Measurements from ENCODE around the gene IPMK. TPM values are rescaled to one million over a fixed set of nuclear protein-coding genes. Genes with fewer than 3 reads are reported as not detected.

IPMK gene
- polyA plus RNA-seq, 3 donors from 2014 or later = 1.3 to 2.6 TPM; not detected in 1

DNA sequence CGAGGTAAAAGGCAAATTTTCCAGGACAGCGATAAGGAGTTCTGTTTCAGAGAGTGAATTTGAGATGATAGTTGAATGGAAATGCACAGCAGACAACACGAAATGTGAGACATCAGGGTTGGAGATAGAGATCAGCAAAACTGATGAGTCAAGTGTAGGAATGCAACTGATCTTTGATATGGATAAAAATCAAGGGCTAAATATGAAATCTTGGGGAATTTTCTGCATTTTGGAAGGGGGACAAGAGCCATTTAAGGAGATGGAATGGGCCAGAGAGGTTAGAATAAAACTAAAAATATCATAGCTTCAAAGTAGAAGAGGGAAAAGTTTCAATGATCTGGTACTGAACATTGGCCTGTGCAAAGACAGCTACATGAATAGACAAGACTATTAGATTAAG lies 12.8 kb upstream of the IPMK start:
- Mint-ChIP-seq H3K36me3 (peaks cover 6 to 22% (median 11%) of the 10 kb centered on the region in 3 donors), H3K4me3 (no peak overlapping the region), H3K9me3 (no peaks in the 10 kb centered on the region), H3K4me1 (peaks cover 0 to 11% of the 10 kb centered on the region in 2 donors), H3K27me3 (ENCODE audit: low read depth in 3 of 3) (no peaks in the 10 kb centered on the region), H3K27ac (no peak overlapping the region)
- DNase-seq = no peak

DNA sequence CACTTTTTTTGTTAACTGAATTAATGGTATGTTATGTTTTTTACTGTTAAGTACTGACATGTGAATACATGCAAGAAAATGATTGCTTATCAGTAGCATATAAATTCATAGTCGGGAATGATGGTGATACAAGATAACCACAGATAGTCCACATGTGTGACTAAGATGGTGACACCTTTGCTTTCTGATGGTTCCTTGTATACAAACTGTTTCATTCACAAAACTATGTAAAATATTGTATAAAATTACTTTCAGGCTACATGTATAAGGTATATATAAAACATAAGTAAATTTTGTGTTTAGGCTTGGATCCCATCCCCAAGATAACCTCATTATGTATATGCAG lies 11.2 kb upstream of the IPMK start:
- DNase-seq = no peak
- Mint-ChIP-seq H3K36me3 (peaks cover 6 to 22% (median 11%) of the 10 kb centered on the region in 3 donors), H3K9me3 (no peaks in the 10 kb centered on the region), H3K4me3 (no peak overlapping the region), H3K27me3 (ENCODE audit: low read depth in 3 of 3) (no peaks in the 10 kb centered on the region), H3K27ac (no peak overlapping the region), H3K4me1 (peaks cover 0 to 11% of the 10 kb centered on the region in 2 donors)

DNA sequence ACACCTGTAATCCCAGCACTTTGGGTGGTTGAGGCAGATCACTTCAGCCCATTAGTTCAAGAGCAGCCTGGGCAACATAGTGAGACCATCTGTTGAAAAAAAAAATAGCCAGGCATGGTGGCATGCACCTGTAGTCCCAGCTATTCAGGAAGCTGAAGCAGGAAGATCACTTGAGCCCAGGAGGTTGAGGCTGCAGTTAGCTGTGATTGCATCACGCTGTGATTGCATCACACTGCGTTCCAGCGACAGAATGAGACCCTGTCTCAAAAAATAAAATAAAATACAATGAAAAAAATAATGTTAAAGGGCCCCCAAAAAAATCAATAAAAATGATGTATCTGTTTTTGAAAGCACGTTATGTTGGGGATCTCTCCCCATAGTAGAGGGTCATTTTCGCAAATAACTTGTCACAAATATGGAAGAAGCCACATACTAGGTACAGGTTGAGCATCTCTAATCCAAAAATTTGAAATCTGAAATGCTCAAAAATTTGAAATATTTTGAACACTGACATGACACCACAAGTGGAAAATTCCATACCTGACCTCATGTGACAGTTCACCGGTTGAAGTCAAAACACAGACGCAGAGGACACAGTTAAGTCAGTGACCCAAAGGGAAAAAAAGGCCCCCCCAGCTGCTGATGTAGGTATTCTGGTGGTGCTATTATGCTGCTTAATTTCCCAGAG lies 10.7 kb upstream of the IPMK start:
- DNase-seq = no peak
- peaks cover 6 to 22% (median 11%) of the 10 kb centered on the region in 3 donors for H3K36me3 Mint-ChIP-seq
- no peak overlapping the region for H3K27ac Mint-ChIP-seq
- no peaks in the 10 kb centered on the region for H3K27me3 Mint-ChIP-seq (ENCODE audit: low read depth in 3 of 3)
- peaks cover 0 to 11% of the 10 kb centered on the region in 2 donors for H3K4me1 Mint-ChIP-seq
- no peaks in the 10 kb centered on the region for H3K9me3 Mint-ChIP-seq
- H3K4me3 Mint-ChIP-seq = no peak overlapping the region

- no peak overlapping the region for H3K27ac Mint-ChIP-seq
- no peaks in the 10 kb centered on the region for H3K4me1 Mint-ChIP-seq
- no peaks in the 10 kb centered on the region for H3K9me3 Mint-ChIP-seq
- peaks cover 6 to 25% (median 11%) of the 10 kb centered on the region in 3 donors for H3K36me3 Mint-ChIP-seq
- no peak overlapping the region for H3K4me3 Mint-ChIP-seq
- H3K27me3 Mint-ChIP-seq (ENCODE audit: low read depth in 3 of 3) = peaks cover 0 to 3% (median 0%) of the 10 kb centered on the region in 3 donors
- no peak for DNase-seq
Observed at GRCh38 chr10:58275908-58276307, 8.2 kb upstream of the IPMK start.

GRCh38 chr10:58275261-58275660 lies 7.6 kb upstream of the IPMK start:
- Mint-ChIP-seq H3K4me1 (peaks cover 0 to 4% of the 10 kb centered on the region in 2 donors), H3K36me3 (peaks cover 0 to 20% (median 7%) of the 10 kb centered on the region in 3 donors), H3K9me3 (no peaks in the 10 kb centered on the region), H3K27me3 (ENCODE audit: low read depth in 3 of 3) (peaks cover 0 to 3% (median 0%) of the 10 kb centered on the region in 3 donors), H3K4me3 (no peak overlapping the region), H3K27ac (no peak overlapping the region)
- DNase-seq = no peak

- peaks cover 35 to 52% of the 10 kb centered on the region in 2 donors for H3K4me1 Mint-ChIP-seq
- peaks cover 0 to 3% (median 0%) of the 10 kb centered on the region in 3 donors for H3K36me3 Mint-ChIP-seq
- peaks cover 19 to 28% (median 21%) of the 10 kb centered on the region in 3 donors for H3K27me3 Mint-ChIP-seq (ENCODE audit: low read depth in 3 of 3)
- peak overlapping the region; percentile 96 to 99 (median 98) for H3K4me3 Mint-ChIP-seq
- peaks cover 0 to 2% (median 0%) of the 10 kb centered on the region in 6 donors for H3K9me3 Mint-ChIP-seq
- no peak for DNase-seq
- peak overlapping the region in 3 of 6 donors; percentile 30 to 97 (median 96) for H3K27ac Mint-ChIP-seq
Observed at GRCh38 chr10:58269782-58270290, 2.1 kb upstream of the IPMK start.

GRCh38 chr10:58268946-58269781 lies 1.5 kb upstream of the IPMK start, which contains the start of gene CISD1:
Gene CISD1 (plus strand): TSS chr10:58269162. CDS start chr10:58269274, 112 bp downstream.
- peak; percentile 92 to 95 (median 94) for DNase-seq
- Mint-ChIP-seq H3K9me3 (peaks cover 0 to 2% (median 0%) of the 10 kb centered on the region in 6 donors), H3K4me3 (peak within 1 kb of the TSS; percentile 96 to 99 (median 98)), H3K27me3 (ENCODE audit: low read depth in 3 of 3) (peaks cover 19 to 28% (median 21%) of the 10 kb centered on the region in 3 donors), H3K36me3 (peaks cover 0 to 3% (median 0%) of the 10 kb centered on the region in 3 donors), H3K27ac (peak within 1 kb of the TSS; percentile 96 to 99 (median 97)), H3K4me1 (peaks cover 40 to 59% of the 10 kb centered on the region in 2 donors)

DNA sequence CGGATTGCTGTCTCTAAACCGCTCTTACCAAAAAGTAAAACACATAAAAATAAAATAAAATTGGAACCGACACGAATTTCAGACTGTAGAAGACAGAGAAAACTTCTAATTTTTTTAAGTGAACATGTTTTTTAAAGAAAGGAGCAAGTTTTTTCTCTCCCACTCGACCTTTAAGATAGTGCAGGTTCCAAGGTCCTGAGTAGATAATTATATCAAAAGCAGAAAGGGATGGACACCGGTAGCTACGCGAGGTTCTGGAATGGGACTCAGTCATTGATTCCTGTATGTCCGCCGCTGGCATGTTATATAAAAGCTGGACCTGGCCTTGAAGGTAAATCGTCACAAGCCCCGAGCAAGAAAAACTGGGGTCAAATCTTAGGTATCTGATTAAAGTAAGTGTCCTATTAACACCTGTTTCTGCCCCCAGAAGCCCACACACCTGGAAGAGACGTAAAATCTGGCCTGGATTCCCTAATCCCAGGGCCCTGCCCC lies 806 bp upstream of the IPMK start:
- DNase-seq = no peak
- peak overlapping the region; percentile 96 to 99 (median 98) for H3K4me3 Mint-ChIP-seq
- H3K27me3 Mint-ChIP-seq (ENCODE audit: low read depth in 3 of 3) = peaks cover 19 to 28% (median 21%) of the 10 kb centered on the region in 3 donors
- peaks cover 41 to 66% of the 10 kb centered on the region in 2 donors for H3K4me1 Mint-ChIP-seq
- H3K36me3 Mint-ChIP-seq = peaks cover 0 to 3% (median 0%) of the 10 kb centered on the region in 3 donors
- peak overlapping the region; percentile 96 to 99 (median 97) for H3K27ac Mint-ChIP-seq
- H3K9me3 Mint-ChIP-seq = peaks cover 0 to 2% (median 0%) of the 10 kb centered on the region in 6 donors

DNA sequence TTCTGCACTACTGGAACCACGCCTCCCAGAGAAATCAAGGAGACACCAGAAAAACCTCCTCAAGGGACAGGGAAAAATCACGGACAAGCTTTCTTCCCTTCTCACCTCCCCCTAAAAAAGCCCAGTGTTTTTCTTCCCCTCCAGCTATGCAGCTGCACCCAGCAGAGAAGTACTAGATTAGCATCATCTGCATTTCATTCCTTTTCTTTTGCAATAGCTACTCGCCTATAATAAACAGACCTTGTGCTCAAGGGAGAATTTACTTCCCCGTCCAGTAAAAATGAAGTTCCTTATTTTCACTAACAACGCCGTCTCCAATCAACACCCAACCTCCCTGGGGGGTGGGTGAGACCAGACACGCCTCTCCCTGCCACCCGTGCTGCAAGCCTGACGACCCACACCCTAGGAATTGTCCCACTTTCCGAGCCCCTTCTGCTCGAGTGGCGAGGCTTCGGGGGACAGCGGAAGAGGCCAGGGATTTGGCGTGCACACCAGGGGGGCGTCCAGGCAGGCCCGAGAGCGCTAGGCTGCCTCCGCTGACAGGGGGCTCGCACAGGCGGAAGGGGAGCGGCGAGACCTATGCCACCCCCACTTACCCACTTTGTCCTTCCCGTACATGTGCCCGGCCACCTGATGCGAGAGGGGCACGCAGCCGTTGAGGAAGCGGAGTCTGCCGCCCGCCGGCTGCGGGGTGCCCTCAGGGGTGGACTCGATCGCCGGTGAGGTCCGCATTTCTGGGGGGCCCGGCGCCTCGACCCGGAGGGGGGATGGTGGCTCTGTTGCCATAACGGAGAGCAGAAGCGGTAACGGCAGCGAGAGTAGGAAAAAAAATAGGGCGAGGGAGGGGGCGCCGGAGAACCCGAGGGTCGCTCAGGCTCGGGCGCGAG lies 625 bp downstream of the IPMK start:
- peaks cover 19 to 27% (median 21%) of the 10 kb centered on the region in 3 donors for H3K27me3 Mint-ChIP-seq (ENCODE audit: low read depth in 3 of 3)
- H3K9me3 Mint-ChIP-seq = peaks cover 0 to 2% (median 0%) of the 10 kb centered on the region in 6 donors
- H3K36me3 Mint-ChIP-seq = peaks cover 0 to 3% (median 0%) of the 10 kb centered on the region in 3 donors
- peak overlapping the region; percentile 96 to 98 (median 97) for H3K4me3 Mint-ChIP-seq
- peak; percentile 59 to 62 (median 61) for DNase-seq
- H3K27ac Mint-ChIP-seq = peak overlapping the region; percentile 93 to 98 (median 98)
- peaks cover 43 to 66% of the 10 kb centered on the region in 2 donors for H3K4me1 Mint-ChIP-seq

- peaks cover 19 to 25% (median 21%) of the 10 kb centered on the region in 3 donors for H3K27me3 Mint-ChIP-seq (ENCODE audit: low read depth in 3 of 3)
- peak overlapping the region; percentile 96 to 98 (median 97) for H3K4me3 Mint-ChIP-seq
- H3K27ac Mint-ChIP-seq = peak overlapping the region; percentile 93 to 98 (median 98)
- H3K9me3 Mint-ChIP-seq = peaks cover 0 to 2% (median 0%) of the 10 kb centered on the region in 6 donors
- no peaks in the 10 kb centered on the region for H3K36me3 Mint-ChIP-seq
- DNase-seq = peak; percentile 41 to 56 (median 51)
- H3K4me1 Mint-ChIP-seq = peaks cover 43 to 66% of the 10 kb centered on the region in 2 donors
Observed at GRCh38 chr10:58266003-58266825, 1.5 kb downstream of the IPMK start.

- DNase-seq = no peak
- Mint-ChIP-seq H3K27me3 (ENCODE audit: low read depth in 3 of 3) (peaks cover 19 to 25% (median 21%) of the 10 kb centered on the region in 3 donors), H3K27ac (peak overlapping the region in 5 of 6 donors; percentile 22 to 98 (median 45)), H3K36me3 (no peaks in the 10 kb centered on the region), H3K4me1 (peaks cover 43 to 62% of the 10 kb centered on the region in 2 donors), H3K4me3 (peak overlapping the region in 4 of 5 donors; percentile 48 to 98 (median 79)), H3K9me3 (peaks cover 0 to 2% (median 0%) of the 10 kb centered on the region in 6 donors)
Observed at GRCh38 chr10:58265249-58265648, 2.4 kb downstream of the IPMK start.

DNA sequence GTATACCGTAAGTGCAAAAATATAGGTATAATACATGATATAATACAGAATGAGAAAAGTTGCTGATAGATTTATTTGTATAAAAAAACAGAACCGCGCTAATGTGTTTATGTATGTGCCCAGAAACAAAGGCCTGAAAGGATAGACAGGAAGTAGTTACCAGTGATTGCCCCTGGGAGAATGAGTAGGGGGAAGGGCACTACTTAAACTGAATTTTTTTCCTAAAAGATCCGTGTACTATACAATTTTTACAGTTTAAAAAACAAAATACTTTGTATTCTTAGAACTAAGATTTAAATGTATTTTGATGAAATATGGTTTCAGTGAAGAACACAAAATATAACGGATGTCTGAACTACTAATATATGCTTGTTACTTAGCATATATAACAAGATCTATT lies 2.9 kb downstream of the IPMK start:
- Mint-ChIP-seq H3K4me3 (peak overlapping the region in 1 of 5 donors; percentile 69), H3K36me3 (no peaks in the 10 kb centered on the region), H3K9me3 (peaks cover 0 to 2% (median 0%) of the 10 kb centered on the region in 6 donors), H3K27ac (peak overlapping the region in 3 of 6 donors; percentile 22 to 93 (median 31)), H3K27me3 (ENCODE audit: low read depth in 3 of 3) (peaks cover 19 to 25% (median 22%) of the 10 kb centered on the region in 3 donors), H3K4me1 (peaks cover 43 to 57% of the 10 kb centered on the region in 2 donors)
- no peak for DNase-seq

Data from immature natural killer cell (primary cell).